Neural cell (in vitro differentiated cells): Measurements from ENCODE around the gene CARD9. TPM values are rescaled to one million over a fixed set of nuclear protein-coding genes. Genes with fewer than 3 reads are reported as not detected.

Experiments used
- H2AFZ ChIP-seq: fragments of 200-600, 300-800 bp; sonication (generic), shearing (Covaris generic); 2 replicates; pipeline ENCODE4 v1.6.0; 2014; ENCODE audit warnings: low read depth, mild to moderate bottlenecking, antibody characterized with exemption, low read length, moderate library complexity
- H3F3A ChIP-seq: fragments of 200-600 bp; shearing (Covaris generic); 2 replicates; pipeline ENCODE4 v1.6.1; 2016; ENCODE audit warnings: mild to moderate bottlenecking, moderate library complexity, mixed read lengths, antibody characterized with exemption, low read length; ENCODE audit not compliant: insufficient read depth, poor library complexity, severe bottlenecking
- H3K27ac ChIP-seq: fragments of 200-600, 300-800 bp; sonication (generic), shearing (Covaris generic); 2 replicates; pipeline ENCODE4 v1.5.1; 2014; ENCODE audit warnings: mild to moderate bottlenecking, low read length, moderate library complexity
- H3K27me3 ChIP-seq: fragments of 300-800, 200-600 bp; sonication (generic), shearing (Covaris generic); 2 replicates; pipeline ENCODE4 v1.6.0; 2014; ENCODE audit warnings: mild to moderate bottlenecking, low read depth, low read length, moderate library complexity; ENCODE audit not compliant: insufficient read depth
- H3K36me3 ChIP-seq: fragments of 300-800, 200-600 bp; sonication (generic), shearing (Covaris generic); 2 replicates; pipeline ENCODE4 v1.5.1; 2014; ENCODE audit warnings: mild to moderate bottlenecking, antibody characterized with exemption, low read length, moderate library complexity; ENCODE audit not compliant: insufficient read depth
- H3K4me2 ChIP-seq: fragments of 300-800, 200-600 bp; sonication (generic), shearing (Covaris generic); 2 replicates; pipeline ENCODE4 v1.6.0; 2014; ENCODE audit warnings: mild to moderate bottlenecking, low read length
- H3K4me3 ChIP-seq: fragments of 300-800, 200-600 bp; sonication (generic), shearing (Covaris generic); 2 replicates; pipeline ENCODE4 v1.5.1; 2014; ENCODE audit warnings: mild to moderate bottlenecking, low read length, moderate library complexity
- H3K79me2 ChIP-seq: fragments of 200-600 bp; shearing (Covaris generic); replicated peaks from 2 replicates; pipeline ENCODE4 v1.6.0; 2014; ENCODE audit warnings: mild to moderate bottlenecking, low read length, moderate library complexity; ENCODE audit not compliant: insufficient read depth
- H3K9ac ChIP-seq: fragments of 300-800, 200-600 bp; sonication (generic), shearing (Covaris generic); 2 replicates; pipeline ENCODE4 v1.6.1; 2016; ENCODE audit warnings: mild to moderate bottlenecking, low read length, mixed read lengths
- H3K9me2 ChIP-seq: fragments of 200-600 bp; shearing (Covaris generic); 2 replicates; pipeline ENCODE4 v1.6.1; 2016; ENCODE audit warnings: mild to moderate bottlenecking, low read length, mixed read lengths; ENCODE audit not compliant: insufficient read depth
- H3K9me3 ChIP-seq: fragments of 200-600, 300-800 bp; sonication (generic), shearing (Covaris generic); 2 replicates; pipeline ENCODE4 v1.6.1; 2016; ENCODE audit warnings: mild to moderate bottlenecking, mixed run types, low read length, moderate library complexity, mixed read lengths
- H4K20me1 ChIP-seq: fragments of 200-600 bp; shearing (Covaris generic); 2 replicates; pipeline ENCODE4 v1.6.1; 2016; ENCODE audit warnings: mild to moderate bottlenecking, mixed run types; ENCODE audit not compliant: insufficient read depth
- EP300 ChIP-seq: fragments of 450-650 bp; conservative IDR thresholded peaks from 2 replicates; pipeline ENCODE4 v1.6.1; 2014; ENCODE audit warnings: antibody characterized with exemption, mild to moderate bottlenecking, moderate library complexity; ENCODE audit not compliant: poor library complexity, severe bottlenecking
- EZH2 ChIP-seq: fragments of 200-600, 300-800 bp; shearing (Covaris generic), sonication (generic); IDR thresholded peaks from 2 replicates; pipeline ENCODE4 v1.6.1; 2014; ENCODE audit warnings: antibody characterized with exemption, low read length, borderline replicate concordance, mild to moderate bottlenecking; ENCODE audit not compliant: insufficient read depth, poor library complexity, severe bottlenecking
- MXI1 ChIP-seq: fragments of 450-650 bp; conservative IDR thresholded peaks from 2 replicates; pipeline ENCODE4 v1.6.1; 2014; ENCODE audit warnings: antibody characterized with exemption, mild to moderate bottlenecking; ENCODE audit not compliant: poor library complexity, severe bottlenecking
- POLR2AphosphoS5 ChIP-seq: IDR thresholded peaks from 2 replicates; pipeline ENCODE4 v1.6.1; 2012
- RAD21 ChIP-seq: fragments of 450-650 bp; conservative IDR thresholded peaks from 2 replicates; pipeline ENCODE4 v1.6.1; 2014; ENCODE audit warnings: antibody characterized with exemption, mild to moderate bottlenecking, moderate library complexity
- SMC3 ChIP-seq: fragments of 450-650 bp; conservative IDR thresholded peaks from 2 replicates; pipeline ENCODE4 v1.6.1; 2014; ENCODE audit warnings: antibody characterized with exemption, mild to moderate bottlenecking, moderate library complexity; ENCODE audit not compliant: poor library complexity
- TAF1 ChIP-seq: IDR thresholded peaks from 2 replicates; pipeline ENCODE4 v1.6.1; 2012; ENCODE audit warnings: low read depth
- polyA plus RNA-seq: library from polyadenylated mRNA; depleted of rRNA; stranded (reverse); fragments of >200 nt; gene quantifications from 2 replicates; pipeline ENCODE4 v1.2.3, GENCODE V29; 2014
- TF ChIP-seq, protein P1 (sequence below): fragments of 450-650 bp; IDR thresholded peaks from 2 replicates; pipeline ENCODE4 v1.5.1; 2014; ENCODE audit warnings: antibody characterized with exemption, mild to moderate bottlenecking, moderate library complexity; ENCODE audit not compliant: poor library complexity, severe bottlenecking
- TF ChIP-seq, protein P2 (sequence below): IDR thresholded peaks from 2 replicates; pipeline ENCODE4 v1.6.1; 2012; ENCODE audit warnings: borderline replicate concordance

CARD9 gene
- polyA plus RNA-seq, 1 donor from 2014 or later: 0.77 TPM

DNA sequence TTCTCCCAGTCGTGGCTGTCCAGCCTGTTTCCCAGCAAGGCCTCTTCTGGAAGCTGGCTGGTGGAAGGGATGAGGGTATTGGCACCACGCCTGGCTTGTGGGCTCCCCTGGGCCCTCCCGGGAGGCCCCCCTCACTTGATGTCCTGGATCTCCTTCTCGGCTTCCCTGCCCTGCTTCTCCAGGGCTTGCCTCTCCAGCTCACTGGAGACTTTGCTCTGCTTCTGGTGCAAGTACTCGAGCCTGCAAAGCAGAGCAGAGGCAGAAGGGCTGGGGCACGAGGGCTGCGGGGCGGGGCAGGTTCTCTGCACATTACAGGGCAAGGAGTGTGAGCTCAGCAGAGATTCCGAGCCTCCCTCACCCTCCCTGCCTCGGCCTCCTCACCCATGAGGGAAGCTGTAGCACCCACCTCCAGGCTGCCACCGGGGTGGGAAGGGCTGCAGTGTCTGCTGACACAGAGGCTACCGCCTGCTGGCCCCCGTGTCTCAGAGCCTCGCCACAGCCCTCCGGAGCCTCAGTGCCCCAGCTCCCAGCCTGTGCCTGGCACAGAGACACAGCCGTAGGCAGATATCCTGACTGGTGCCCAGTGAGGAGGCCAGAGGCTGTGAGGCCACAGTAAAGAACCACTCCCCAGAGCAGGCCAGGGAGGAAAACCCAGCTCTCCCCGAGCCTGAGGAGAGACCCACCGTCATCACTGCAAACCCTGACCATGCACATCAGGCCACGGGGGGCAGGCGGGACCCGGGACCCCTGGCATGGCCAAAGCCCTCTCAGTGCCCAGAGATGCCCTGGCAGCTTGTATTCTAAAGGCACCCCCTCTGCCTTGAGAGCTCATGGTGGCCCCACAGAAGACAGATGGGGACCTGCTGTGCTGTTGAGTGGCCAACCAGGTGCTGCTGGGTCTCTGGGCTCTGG is 19.3 kb upstream of the CARD9 start:
- H3K9me2 ChIP-seq: no peaks in the 10 kb centered on the region
- no peaks in the 10 kb centered on the region for H3K27me3 ChIP-seq
- H3K9ac ChIP-seq: no peak overlapping the region
- no peak overlapping the region for H2AFZ ChIP-seq
- H3K4me3 ChIP-seq: no peak overlapping the region
- TF ChIP-seq TAF1 (no peak), EZH2 (no peak), RAD21 (no peak), MXI1 (no peak), EP300 (no peak), SMC3 (no peak), POLR2AphosphoS5 (no peak)
- TF ChIP-seq, protein P1, sequence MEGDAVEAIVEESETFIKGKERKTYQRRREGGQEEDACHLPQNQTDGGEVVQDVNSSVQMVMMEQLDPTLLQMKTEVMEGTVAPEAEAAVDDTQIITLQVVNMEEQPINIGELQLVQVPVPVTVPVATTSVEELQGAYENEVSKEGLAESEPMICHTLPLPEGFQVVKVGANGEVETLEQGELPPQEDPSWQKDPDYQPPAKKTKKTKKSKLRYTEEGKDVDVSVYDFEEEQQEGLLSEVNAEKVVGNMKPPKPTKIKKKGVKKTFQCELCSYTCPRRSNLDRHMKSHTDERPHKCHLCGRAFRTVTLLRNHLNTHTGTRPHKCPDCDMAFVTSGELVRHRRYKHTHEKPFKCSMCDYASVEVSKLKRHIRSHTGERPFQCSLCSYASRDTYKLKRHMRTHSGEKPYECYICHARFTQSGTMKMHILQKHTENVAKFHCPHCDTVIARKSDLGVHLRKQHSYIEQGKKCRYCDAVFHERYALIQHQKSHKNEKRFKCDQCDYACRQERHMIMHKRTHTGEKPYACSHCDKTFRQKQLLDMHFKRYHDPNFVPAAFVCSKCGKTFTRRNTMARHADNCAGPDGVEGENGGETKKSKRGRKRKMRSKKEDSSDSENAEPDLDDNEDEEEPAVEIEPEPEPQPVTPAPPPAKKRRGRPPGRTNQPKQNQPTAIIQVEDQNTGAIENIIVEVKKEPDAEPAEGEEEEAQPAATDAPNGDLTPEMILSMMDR: no peak
- TF ChIP-seq, protein P2, sequence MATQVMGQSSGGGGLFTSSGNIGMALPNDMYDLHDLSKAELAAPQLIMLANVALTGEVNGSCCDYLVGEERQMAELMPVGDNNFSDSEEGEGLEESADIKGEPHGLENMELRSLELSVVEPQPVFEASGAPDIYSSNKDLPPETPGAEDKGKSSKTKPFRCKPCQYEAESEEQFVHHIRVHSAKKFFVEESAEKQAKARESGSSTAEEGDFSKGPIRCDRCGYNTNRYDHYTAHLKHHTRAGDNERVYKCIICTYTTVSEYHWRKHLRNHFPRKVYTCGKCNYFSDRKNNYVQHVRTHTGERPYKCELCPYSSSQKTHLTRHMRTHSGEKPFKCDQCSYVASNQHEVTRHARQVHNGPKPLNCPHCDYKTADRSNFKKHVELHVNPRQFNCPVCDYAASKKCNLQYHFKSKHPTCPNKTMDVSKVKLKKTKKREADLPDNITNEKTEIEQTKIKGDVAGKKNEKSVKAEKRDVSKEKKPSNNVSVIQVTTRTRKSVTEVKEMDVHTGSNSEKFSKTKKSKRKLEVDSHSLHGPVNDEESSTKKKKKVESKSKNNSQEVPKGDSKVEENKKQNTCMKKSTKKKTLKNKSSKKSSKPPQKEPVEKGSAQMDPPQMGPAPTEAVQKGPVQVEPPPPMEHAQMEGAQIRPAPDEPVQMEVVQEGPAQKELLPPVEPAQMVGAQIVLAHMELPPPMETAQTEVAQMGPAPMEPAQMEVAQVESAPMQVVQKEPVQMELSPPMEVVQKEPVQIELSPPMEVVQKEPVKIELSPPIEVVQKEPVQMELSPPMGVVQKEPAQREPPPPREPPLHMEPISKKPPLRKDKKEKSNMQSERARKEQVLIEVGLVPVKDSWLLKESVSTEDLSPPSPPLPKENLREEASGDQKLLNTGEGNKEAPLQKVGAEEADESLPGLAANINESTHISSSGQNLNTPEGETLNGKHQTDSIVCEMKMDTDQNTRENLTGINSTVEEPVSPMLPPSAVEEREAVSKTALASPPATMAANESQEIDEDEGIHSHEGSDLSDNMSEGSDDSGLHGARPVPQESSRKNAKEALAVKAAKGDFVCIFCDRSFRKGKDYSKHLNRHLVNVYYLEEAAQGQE: no peak
- no peaks in the 10 kb centered on the region for H4K20me1 ChIP-seq
- no peak overlapping the region for H3K4me2 ChIP-seq
- H3K27ac ChIP-seq: no peak overlapping the region
- H3K9me3 ChIP-seq: no peaks in the 10 kb centered on the region
- peaks cover 1% of the 10 kb centered on the region for H3K79me2 ChIP-seq
- no peaks in the 10 kb centered on the region for H3K36me3 ChIP-seq
- no peaks in the 10 kb centered on the region for H3F3A ChIP-seq

DNA sequence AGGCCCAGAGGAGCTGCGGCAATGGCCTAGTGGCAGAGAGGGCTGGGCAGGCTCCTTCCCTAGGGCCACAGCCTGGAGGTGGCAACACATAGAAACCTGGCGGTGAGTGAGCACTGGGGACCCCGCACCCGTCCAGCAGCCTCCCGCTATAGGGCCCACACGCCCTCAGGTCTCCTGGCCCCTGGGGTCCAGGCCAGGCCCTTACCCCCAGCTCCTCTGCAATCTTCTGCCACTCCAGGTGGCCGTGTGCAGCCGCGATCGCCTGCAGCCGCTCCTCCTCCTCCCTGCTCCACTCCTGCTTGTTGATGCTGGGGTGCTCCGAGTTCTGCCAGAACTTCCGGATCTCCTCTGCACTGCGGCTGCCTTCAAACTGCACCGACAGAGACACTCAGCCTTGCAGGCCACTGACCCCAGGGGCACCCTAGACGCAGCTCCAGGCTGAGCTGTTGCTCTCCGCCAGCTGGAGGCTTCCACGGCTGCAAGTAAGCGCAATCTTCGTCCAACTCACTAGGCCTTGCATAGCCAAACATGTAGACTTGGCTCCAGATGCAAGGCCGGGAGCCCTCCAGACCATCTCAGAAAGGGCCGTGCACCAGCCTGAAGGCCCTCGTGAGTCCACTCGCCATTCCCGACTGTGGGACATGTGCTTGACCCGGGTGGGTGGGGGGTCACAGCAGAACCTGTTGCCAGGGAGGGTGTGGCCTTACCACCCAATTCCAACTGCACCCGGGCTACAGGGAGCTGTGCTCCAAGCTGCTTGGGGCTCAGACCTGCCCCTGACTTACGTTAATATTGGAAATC is 18.5 kb upstream of the CARD9 start:
- TF ChIP-seq TAF1 (no peak), POLR2AphosphoS5 (no peak), EZH2 (no peak), RAD21 (no peak), MXI1 (no peak), SMC3 (no peak), EP300 (no peak)
- TF ChIP-seq, protein P1: no peak
- TF ChIP-seq, protein P2: no peak
- no peaks in the 10 kb centered on the region for H3K36me3 ChIP-seq
- no peaks in the 10 kb centered on the region for H3K9me3 ChIP-seq

More for the DNA sequence above, 18.5 kb upstream of the CARD9 start:
- no peak overlapping the region for H3K9ac ChIP-seq
- no peaks in the 10 kb centered on the region for H3K9me2 ChIP-seq
- H3K4me3 ChIP-seq: no peak overlapping the region
- no peaks in the 10 kb centered on the region for H4K20me1 ChIP-seq
- no peak overlapping the region for H2AFZ ChIP-seq
- H3K27ac ChIP-seq: no peak overlapping the region
- H3K79me2 ChIP-seq: no peaks in the 10 kb centered on the region
- no peak overlapping the region for H3K4me2 ChIP-seq
- no peaks in the 10 kb centered on the region for H3K27me3 ChIP-seq
- H3F3A ChIP-seq: no peaks in the 10 kb centered on the region
